Ascending aorta (tissue), 2 donors: ENCODE measurements around the gene HELZ. TPM values are rescaled to one million over a fixed set of nuclear protein-coding genes. Genes with fewer than 3 reads are reported as not detected.
"Not testable (repeated sequence)": the region's sequence is repeated elsewhere in the genome, so short reads cannot be mapped to it uniquely, and the experiment has no call there.

Experiments used
- DNase-seq, 2 donors: peaks; one replicate each; pipeline ENCODE4 v3.0.0-alpha.2; 2019; ENCODE audit warnings: low spot score in 2 of 2
- H3K27ac ChIP-seq, 2 donors: fragments of 200-600 bp; sonication (generic); one replicate each; pipeline ENCODE4 v1.5.1; 2016 to 2017; ENCODE audit warnings: mild to moderate bottlenecking in 1 of 2
- H3K27me3 ChIP-seq: fragments of 200-600 bp; sonication (generic); one replicate; pipeline ENCODE4 v1.5.1; 2017
- H3K36me3 ChIP-seq, 2 donors: fragments of 200-600 bp; sonication (generic); one replicate each; pipeline ENCODE4 v1.5.1; 2016
- H3K4me1 ChIP-seq, 2 donors: fragments of 200-600 bp; sonication (generic); one replicate each; pipeline ENCODE4 v1.5.1; 2016 to 2017; ENCODE audit warnings: mild to moderate bottlenecking in 1 of 2
- H3K4me3 ChIP-seq, 2 donors: fragments of 200-600 bp; sonication (generic); one replicate each; pipeline ENCODE4 v1.5.1; 2016 to 2017; ENCODE audit warnings: mild to moderate bottlenecking in 1 of 2
- H3K9me3 ChIP-seq, 2 donors: fragments of 200-600 bp; sonication (generic); one replicate each; pipeline ENCODE4 v1.5.1; 2016
- CTCF ChIP-seq, 3 experiments: fragments of 200-600 bp in 2 of 3; fragments of 450-650 bp in 1 of 3; sonication (generic) in 2 of 3; IDR thresholded peaks; one replicate each; pipeline ENCODE4 v1.5.1; 2016 to 2019; ENCODE audit warnings: antibody characterized with exemption in 3 of 3, mild to moderate bottlenecking in 1 of 3, moderate library complexity in 1 of 3
- intact Hi-C: fragments of 100-400 bp; cut with DNase I; formaldehyde crosslinking; loops from one replicate; pipeline ENCODE4 v1.15.1; 2023
- total RNA-seq: library from RNA; depleted of rRNA; stranded (reverse); fragments of >200 nt; gene quantifications from one replicate; pipeline ENCODE4 v1.1.0, GENCODE V29; 2016

The HELZ gene
- total RNA-seq, 1 donor from 2014 or later = 36.1 TPM

DNA sequence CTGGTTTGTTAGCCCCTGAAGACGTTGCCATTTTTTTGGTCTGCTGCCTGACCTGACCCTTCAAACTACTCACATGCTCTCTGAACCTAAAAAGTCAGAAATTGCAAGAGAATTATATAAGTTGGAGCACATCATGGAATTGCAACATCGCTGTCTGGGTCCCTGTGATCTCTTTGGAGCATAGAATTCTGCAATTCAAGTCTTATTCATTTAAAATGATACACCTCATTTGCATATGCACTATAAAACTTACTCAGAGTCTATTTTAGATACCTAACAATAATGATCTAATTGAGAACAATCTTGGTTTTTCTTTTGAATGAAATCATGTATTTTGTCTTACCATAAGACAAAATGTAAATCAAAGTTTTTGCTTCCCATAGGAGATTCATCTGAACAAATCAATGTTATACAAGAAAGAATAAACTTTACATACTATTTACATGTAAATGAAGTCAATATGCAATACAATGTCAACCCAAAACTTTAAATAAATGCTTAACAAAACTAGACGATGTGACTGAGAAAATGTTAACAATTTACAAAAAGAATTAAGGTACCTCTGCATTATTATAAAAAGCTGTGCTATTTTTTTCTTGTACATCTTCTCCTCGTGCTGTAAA, 99.7 kb downstream of the HELZ start:
- Histone ChIP-seq H3K9me3 (no peaks in the 10 kb centered on the region), H3K36me3 (peaks cover 33 to 75% of the 10 kb centered on the region in 2 donors), H3K27me3 (no peaks in the 10 kb centered on the region), H3K4me1 (no peaks in the 10 kb centered on the region), H3K4me3 (no peak overlapping the region), H3K27ac (no peak overlapping the region)
- TF ChIP-seq CTCF (IDR thresholded peaks at IDR 0.05) = no peak
- intact Hi-C loops = no loop called here
- DNase-seq = no peak

- H3K4me3 ChIP-seq = no peak overlapping the region
- H3K27ac ChIP-seq = no peak overlapping the region
- no peaks in the 10 kb centered on the region for H3K27me3 ChIP-seq
- H3K36me3 ChIP-seq = peaks cover 26 to 63% of the 10 kb centered on the region in 2 donors
- intact Hi-C loops = no loop called here
- H3K4me1 ChIP-seq = no peaks in the 10 kb centered on the region
- DNase-seq = no peak
- no peak for TF ChIP-seq CTCF (IDR thresholded peaks at IDR 0.05)
- no peaks in the 10 kb centered on the region for H3K9me3 ChIP-seq
Observed at GRCh38 chr17:67143318-67143717, 101.7 kb downstream of the HELZ start.

GRCh38 chr17:67142030-67142429, 103.0 kb downstream of the HELZ start:
- H3K9me3 ChIP-seq, H3K4me1 ChIP-seq, DNase-seq, H3K4me3 ChIP-seq, intact Hi-C loops, H3K27ac ChIP-seq, H3K27me3 ChIP-seq: not testable (repeated sequence)
- H3K36me3 ChIP-seq = peaks cover 15 to 51% of the 10 kb centered on the region in 2 donors

- H3K27ac ChIP-seq = no peak overlapping the region
- no peak for DNase-seq
- H3K4me1 ChIP-seq = no peaks in the 10 kb centered on the region
- no peaks in the 10 kb centered on the region for H3K27me3 ChIP-seq
- no peak overlapping the region for H3K4me3 ChIP-seq
- peaks cover 9 to 40% of the 10 kb centered on the region in 2 donors for H3K36me3 ChIP-seq
- intact Hi-C loops = no loop called here
- no peaks in the 10 kb centered on the region for H3K9me3 ChIP-seq
- no peak for TF ChIP-seq CTCF (IDR thresholded peaks at IDR 0.05)
Observed at GRCh38 chr17:67139784-67140665, 105.0 kb downstream of the HELZ start.

- H3K9me3 ChIP-seq = no peaks in the 10 kb centered on the region
- no peak overlapping the region for H3K27ac ChIP-seq
- no peak overlapping the region for H3K4me3 ChIP-seq
- intact Hi-C loops = no loop called here
- DNase-seq = no peak
- H3K4me1 ChIP-seq = no peaks in the 10 kb centered on the region
- no peaks in the 10 kb centered on the region for H3K27me3 ChIP-seq
- H3K36me3 ChIP-seq = peaks cover 9 to 34% of the 10 kb centered on the region in 2 donors
- no peak for TF ChIP-seq CTCF (IDR thresholded peaks at IDR 0.05)
Observed at GRCh38 chr17:67139289-67139688, 105.7 kb downstream of the HELZ start.

DNA sequence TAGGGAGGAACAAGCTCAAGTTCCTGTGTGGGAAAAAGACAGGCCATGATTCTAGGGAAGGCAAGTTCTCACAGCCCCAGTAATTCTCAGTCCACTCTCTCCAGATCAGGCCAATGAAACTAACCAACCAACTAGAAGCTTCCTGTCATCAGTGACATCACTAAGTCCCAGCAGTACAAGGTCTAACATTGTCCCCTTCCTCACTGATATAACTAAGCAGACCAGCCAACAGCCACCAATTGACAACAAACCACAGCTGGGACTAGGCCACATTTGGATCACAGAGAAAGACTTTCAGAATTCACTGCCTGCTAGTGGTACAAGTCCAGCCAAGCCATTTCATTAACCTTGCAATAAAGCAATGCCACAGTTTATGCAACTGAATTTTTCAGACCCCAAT, 106.6 kb downstream of the HELZ start:
- H3K36me3 ChIP-seq = peaks cover 12 to 33% of the 10 kb centered on the region in 2 donors
- no peak overlapping the region for H3K27ac ChIP-seq
- intact Hi-C loops = no loop called here
- H3K27me3 ChIP-seq = no peaks in the 10 kb centered on the region
- H3K9me3 ChIP-seq = no peaks in the 10 kb centered on the region
- no peak overlapping the region for H3K4me3 ChIP-seq
- H3K4me1 ChIP-seq = no peaks in the 10 kb centered on the region
- DNase-seq = no peak
- TF ChIP-seq CTCF (IDR thresholded peaks at IDR 0.05) = no peak
